T-helper 1 cell treated with Interleukin-12 subunit alpha and Interleukin-12 subunit beta and Interleukin-4 antibody, amounts not matched to agents 30 μg/mL and 1 μg/mL, for 36 hours (primary cell): ENCODE data around the gene STAB2.

Experiments used
- H3K27ac Mint-ChIP-seq: one replicate; pipeline ENCODE4 v1.8.0; 2021; ENCODE audit warnings: mild to moderate bottlenecking, mixed read lengths
- H3K27me3 Mint-ChIP-seq: one replicate; pipeline ENCODE4 v1.8.0; 2021; ENCODE audit warnings: low read depth, mixed read lengths
- H3K36me3 Mint-ChIP-seq: one replicate; pipeline ENCODE4 v1.8.0; 2021; ENCODE audit warnings: low read depth, mixed read lengths
- H3K4me1 Mint-ChIP-seq: one replicate; pipeline ENCODE4 v1.8.0; 2021; ENCODE audit warnings: low read depth, mixed read lengths
- H3K4me3 Mint-ChIP-seq: one replicate; pipeline ENCODE4 v1.8.0; 2021; ENCODE audit warnings: mild to moderate bottlenecking, moderate library complexity, mixed read lengths
- H3K9me3 Mint-ChIP-seq: one replicate; pipeline ENCODE4 v1.8.0; 2021; ENCODE audit warnings: mixed read lengths

STAB2 gene

GRCh38 chr12:103561174-103561573 lies 25.9 kb upstream of the STAB2 start:
- Mint-ChIP-seq H3K36me3 (no peaks in the 10 kb centered on the region), H3K4me1 (no peaks in the 10 kb centered on the region), H3K27ac (no peak overlapping the region), H3K9me3 (peaks cover 15% of the 10 kb centered on the region), H3K4me3 (no peak overlapping the region), H3K27me3 (peaks cover 4% of the 10 kb centered on the region)

- H3K27ac Mint-ChIP-seq, result no peak overlapping the region
- H3K4me1 Mint-ChIP-seq, result no peaks in the 10 kb centered on the region
- H3K27me3 Mint-ChIP-seq, result peaks cover 23% of the 10 kb centered on the region
- H3K4me3 Mint-ChIP-seq, result no peak overlapping the region
- H3K9me3 Mint-ChIP-seq, result peaks cover 22% of the 10 kb centered on the region
- H3K36me3 Mint-ChIP-seq, result no peaks in the 10 kb centered on the region
Measured at GRCh38 chr12:103566398-103566797, 20.7 kb upstream of the STAB2 start.

- Mint-ChIP-seq H3K27me3 (peaks cover 38% of the 10 kb centered on the region), H3K9me3 (peaks cover 22% of the 10 kb centered on the region)
Measured at GRCh38 chr12:103569278-103569677, 17.8 kb upstream of the STAB2 start.

GRCh38 chr12:103571286-103571685 lies 15.8 kb upstream of the STAB2 start:
- H3K4me1 Mint-ChIP-seq, result peaks cover 4% of the 10 kb centered on the region
- peaks cover 6% of the 10 kb centered on the region for H3K9me3 Mint-ChIP-seq
- H3K36me3 Mint-ChIP-seq, result no peaks in the 10 kb centered on the region
- no peak overlapping the region for H3K27ac Mint-ChIP-seq
- peaks cover 50% of the 10 kb centered on the region for H3K27me3 Mint-ChIP-seq
- no peak overlapping the region for H3K4me3 Mint-ChIP-seq

More at GRCh38 chr12:103569278-103569677, 17.8 kb upstream of the STAB2 start:
- Mint-ChIP-seq H3K4me3 (no peak overlapping the region), H3K27ac (no peak overlapping the region), H3K4me1 (no peaks in the 10 kb centered on the region), H3K36me3 (no peaks in the 10 kb centered on the region)

GRCh38 chr12:103572312-103573045 lies 14.6 kb upstream of the STAB2 start:
- no peak overlapping the region for H3K27ac Mint-ChIP-seq
- H3K27me3 Mint-ChIP-seq, result peaks cover 50% of the 10 kb centered on the region

GRCh38 chr12:103573185-103573584 lies 13.9 kb upstream of the STAB2 start:
- Mint-ChIP-seq H3K36me3 (no peaks in the 10 kb centered on the region), H3K27me3 (peaks cover 50% of the 10 kb centered on the region), H3K4me3 (no peak overlapping the region), H3K27ac (no peak overlapping the region), H3K9me3 (no peaks in the 10 kb centered on the region), H3K4me1 (peaks cover 4% of the 10 kb centered on the region)

More at GRCh38 chr12:103572312-103573045, 14.6 kb upstream of the STAB2 start:
- Mint-ChIP-seq H3K36me3 (no peaks in the 10 kb centered on the region), H3K4me3 (no peak overlapping the region), H3K9me3 (no peaks in the 10 kb centered on the region), H3K4me1 (peaks cover 4% of the 10 kb centered on the region)

GRCh38 chr12:103578926-103579325 lies 8.1 kb upstream of the STAB2 start:
- H3K36me3 Mint-ChIP-seq, result no peaks in the 10 kb centered on the region
- no peak overlapping the region for H3K4me3 Mint-ChIP-seq
- peaks cover 24% of the 10 kb centered on the region for H3K27me3 Mint-ChIP-seq
- peaks cover 4% of the 10 kb centered on the region for H3K4me1 Mint-ChIP-seq
- no peak overlapping the region for H3K27ac Mint-ChIP-seq
- H3K9me3 Mint-ChIP-seq, result no peaks in the 10 kb centered on the region

- Mint-ChIP-seq H3K9me3 (no peaks in the 10 kb centered on the region), H3K36me3 (no peaks in the 10 kb centered on the region), H3K4me1 (peaks cover 4% of the 10 kb centered on the region), H3K27ac (no peak overlapping the region), H3K27me3 (peaks cover 17% of the 10 kb centered on the region), H3K4me3 (no peak overlapping the region)
Measured at GRCh38 chr12:103580026-103580425, 7.0 kb upstream of the STAB2 start.

GRCh38 chr12:103583008-103583407 lies 4.1 kb upstream of the STAB2 start:
- Mint-ChIP-seq H3K4me3 (no peak overlapping the region), H3K36me3 (no peaks in the 10 kb centered on the region), H3K9me3 (no peaks in the 10 kb centered on the region), H3K4me1 (no peaks in the 10 kb centered on the region), H3K27me3 (peaks cover 9% of the 10 kb centered on the region), H3K27ac (no peak overlapping the region)

GRCh38 chr12:103586132-103586531 lies 941 bp upstream of the STAB2 start:
- Mint-ChIP-seq H3K27ac (no peak overlapping the region), H3K36me3 (no peaks in the 10 kb centered on the region), H3K9me3 (no peaks in the 10 kb centered on the region), H3K27me3 (peaks cover 3% of the 10 kb centered on the region), H3K4me3 (no peak overlapping the region), H3K4me1 (no peaks in the 10 kb centered on the region)

- Mint-ChIP-seq H3K27me3 (peaks cover 3% of the 10 kb centered on the region), H3K4me3 (no peak overlapping the region), H3K4me1 (no peaks in the 10 kb centered on the region), H3K27ac (no peak overlapping the region), H3K36me3 (no peaks in the 10 kb centered on the region), H3K9me3 (no peaks in the 10 kb centered on the region)
Measured at GRCh38 chr12:103588680-103589079, 1.6 kb downstream of the STAB2 start.

GRCh38 chr12:103589517-103589916 lies 2.4 kb downstream of the STAB2 start:
- Mint-ChIP-seq H3K4me3 (no peak overlapping the region), H3K27ac (no peak overlapping the region), H3K27me3 (peaks cover 8% of the 10 kb centered on the region), H3K9me3 (no peaks in the 10 kb centered on the region), H3K4me1 (no peaks in the 10 kb centered on the region), H3K36me3 (no peaks in the 10 kb centered on the region)

GRCh38 chr12:103590271-103590670 lies 3.2 kb downstream of the STAB2 start:
- no peaks in the 10 kb centered on the region for H3K36me3 Mint-ChIP-seq
- H3K4me3 Mint-ChIP-seq, result no peak overlapping the region
- no peaks in the 10 kb centered on the region for H3K9me3 Mint-ChIP-seq
- H3K27ac Mint-ChIP-seq, result no peak overlapping the region
- peaks cover 8% of the 10 kb centered on the region for H3K27me3 Mint-ChIP-seq
- no peaks in the 10 kb centered on the region for H3K4me1 Mint-ChIP-seq

- Mint-ChIP-seq H3K27me3 (peaks cover 5% of the 10 kb centered on the region), H3K27ac (no peak overlapping the region), H3K9me3 (no peaks in the 10 kb centered on the region), H3K4me3 (no peak overlapping the region), H3K4me1 (no peaks in the 10 kb centered on the region), H3K36me3 (no peaks in the 10 kb centered on the region)
Measured at GRCh38 chr12:103596981-103597380, 9.9 kb downstream of the STAB2 start.

- Mint-ChIP-seq H3K4me1 (no peaks in the 10 kb centered on the region), H3K9me3 (no peaks in the 10 kb centered on the region), H3K27me3 (peaks cover 7% of the 10 kb centered on the region), H3K4me3 (no peak overlapping the region), H3K36me3 (no peaks in the 10 kb centered on the region), H3K27ac (no peak overlapping the region)
Measured at GRCh38 chr12:103599274-103599673, 12.2 kb downstream of the STAB2 start.
